ENCODE results near the gene IFITM2. TPM values are rescaled to one million over a fixed set of nuclear protein-coding genes. Genes with fewer than 3 reads are reported as not detected.

Gene IFITM2
- total and polyA plus RNA-seq, 2 of the 13 experiments (the other 11 are each of a cell fraction or from before 2014, with no cell fraction given): 13.8 to 267 TPM

- peak; percentile 48 for TF ChIP-seq POGK (CRISPR knock-in tag; conservative IDR thresholded peaks at IDR 0.05)
- no peak for TF ChIP-seq NR0B2 (CRISPR knock-in tag; IDR thresholded peaks at IDR 0.05)
- TF ChIP-seq THYN1 (CRISPR knock-in tag; IDR thresholded peaks at IDR 0.05; ENCODE audit: borderline replicate concordance, low read depth): no peak
- peak; percentile 71 for TF ChIP-seq HDAC2 (CRISPR knock-in tag; IDR thresholded peaks at IDR 0.05)
- TF ChIP-seq EZH2 (conservative IDR thresholded peaks at IDR 0.05; ENCODE audit: low read depth, low read length): no peak
- TF ChIP-seq ZNF704 (CRISPR knock-in tag; IDR thresholded peaks at IDR 0.05; ENCODE audit: borderline replicate concordance): no peak
- peak; percentile 63; the same call in 1 of the 2 replicates for TF ChIP-seq ZNF746 (CRISPR knock-in tag; IDR thresholded peaks at IDR 0.05)
- no peak for TF ChIP-seq HHEX (CRISPR knock-in tag; IDR thresholded peaks at IDR 0.05)
- TF ChIP-seq KMT2A (CRISPR knock-in tag; IDR thresholded peaks at IDR 0.05): no peak
- no peak for TF ChIP-seq MIER2 (CRISPR knock-in tag; IDR thresholded peaks at IDR 0.05)
- peak; percentile 49 for TF ChIP-seq RBM39 (IDR thresholded peaks at IDR 0.05; ENCODE audit: low read depth, low read length, poor library complexity, severe bottlenecking)
- TF ChIP-seq KAT2B (IDR thresholded peaks at IDR 0.05; ENCODE audit: borderline replicate concordance, low read depth, low read length): no peak
- peak; percentile 56; the same call in 1 of the 2 replicates for TF ChIP-seq SP4 (CRISPR knock-in tag; IDR thresholded peaks at IDR 0.05)
- peak; percentile 77 for TF ChIP-seq ZFP91 (CRISPR knock-in tag; IDR thresholded peaks at IDR 0.05; ENCODE audit: borderline replicate concordance)
- TF ChIP-seq ZFX (CRISPR knock-in tag; IDR thresholded peaks at IDR 0.05; ENCODE audit: low read depth): peak; percentile 83
- peak; percentile 37; the same call in 1 of the 2 replicates for TF ChIP-seq HMGXB3 (CRISPR knock-in tag; IDR thresholded peaks at IDR 0.05; ENCODE audit: borderline replicate concordance)
- peak; percentile 22; the same call in 1 of the 2 replicates for TF ChIP-seq KAT8 (CRISPR knock-in tag; IDR thresholded peaks at IDR 0.05)
- no peak; the same call in none of the 2 replicates for TF ChIP-seq POLR2AphosphoS2 (IDR thresholded peaks at IDR 0.05; ENCODE audit: low read depth, low read length)
- TF ChIP-seq TRIM24 (CRISPR knock-in tag; IDR thresholded peaks at IDR 0.05): no peak
Measured at GRCh38 chr11:355581-356458, 48.2 kb downstream of the IFITM2 start (continued).

Measured in HepG2 (cell line).